Psoas muscle (tissue), 8 donors: ENCODE measurements around the gene R3HDM2. TPM values are rescaled to one million over a fixed set of nuclear protein-coding genes. Genes with fewer than 3 reads are reported as not detected.

ENCODE experiments used
- ATAC-seq, 4 donors: fragments of 200-7000 bp; cut with Tn5 transposase; one replicate each; pipeline ENCODE4 v1.9.1; 2020; ENCODE audit warnings: moderate library complexity in 3 of 4, mild to moderate bottlenecking in 2 of 4
- DNase-seq, 2 donors: peaks; one replicate each; pipeline ENCODE4 v3.0.0-alpha.2; 2020
- H3K27ac ChIP-seq: fragments of 200-600 bp; one replicate; pipeline ENCODE4 v1.8.0; 2022
- H3K27me3 ChIP-seq, 3 donors: fragments of 200-600 bp in 1 of 3; one replicate each; pipeline versions ENCODE4 v1.6.1 to v1.8.0; 2013 to 2022; ENCODE audit warnings: low read length in 2 of 3, mild to moderate bottlenecking in 2 of 3, moderate library complexity in 1 of 3; ENCODE audit not compliant: insufficient read depth in 3 of 3
- H3K36me3 ChIP-seq, 2 donors: fragments of 200-600 bp in 1 of 2; one replicate each; pipeline versions ENCODE4 v1.6.1 to v1.8.0; 2013 to 2022; ENCODE audit warnings: low read depth in 1 of 2, mild to moderate bottlenecking in 1 of 2, moderate library complexity in 1 of 2; ENCODE audit not compliant: insufficient read depth in 1 of 2
- H3K4me1 ChIP-seq: fragments of 200-600 bp; one replicate; pipeline ENCODE4 v1.8.0; 2022
- H3K4me3 ChIP-seq: fragments of 200-600 bp; one replicate; pipeline ENCODE4 v1.8.0; 2022; ENCODE audit warnings: mild to moderate bottlenecking
- H3K9me3 ChIP-seq: fragments of 200-600 bp; one replicate; pipeline ENCODE4 v1.8.0; 2022
- WGBS, 3 donors: extraction: QIAGEN DNeasy Blood & Tissue Kit; methylation state at CpG; one replicate each; pipeline versions ENCODE4 v1.1.6 to v1.1.7; 2013; 5-methylcytosine and 5-hydroxymethylcytosine counted together
- intact Hi-C, 2 donors: fragments of 100-400 bp; cut with DNase I; formaldehyde crosslinking; loops; one replicate each; pipeline versions ENCODE4 v1.11.0 to v1.14.2; 2022
- polyA plus RNA-seq, 3 donors: library from polyadenylated mRNA; stranded (reverse); fragments of 200-250 nt; gene quantifications; one replicate each; pipeline ENCODE4 v1.2.3, GENCODE V29; 2013
- total RNA-seq, 4 donors: library from RNA; stranded (reverse); fragmentation: NEBNext Ultra II Directional in 2 of 4; extraction: Animal tissue kit (Norgen Biotek cat#: 25700) in 2 of 4; gene quantifications; one replicate each; pipeline versions ENCODE4 v1.2.1 to v1.2.4, GENCODE V29; 2021 to 2023
- TF ChIP-seq, protein P1 (sequence below): fragments of 200-600 bp; IDR thresholded peaks from one replicate; pipeline ENCODE4 v1.8.0; 2022; ENCODE audit warnings: antibody characterized with exemption
- donor health status: healthy with polysubstance abuse.
- donor health status: DM: no; HTN: no; CAD: no; lungs with moderate emphysema.
- donor health status: Bipolar disorder and iron deficiency.
- donor health status: healthy.
- donor health status: DM: yes; HTN: yes; CAD: no.
- donor health status: DM: no; HTN: no; CAD: no.
- donor health status: DM: no; HTN: no; CAD: no.
- donor health status: DM: yes; HTN: yes; CAD: no.

Gene R3HDM2
- total and polyA plus RNA-seq, 7 donors = 12.1 to 64.9 (median 41.4) TPM

DNA sequence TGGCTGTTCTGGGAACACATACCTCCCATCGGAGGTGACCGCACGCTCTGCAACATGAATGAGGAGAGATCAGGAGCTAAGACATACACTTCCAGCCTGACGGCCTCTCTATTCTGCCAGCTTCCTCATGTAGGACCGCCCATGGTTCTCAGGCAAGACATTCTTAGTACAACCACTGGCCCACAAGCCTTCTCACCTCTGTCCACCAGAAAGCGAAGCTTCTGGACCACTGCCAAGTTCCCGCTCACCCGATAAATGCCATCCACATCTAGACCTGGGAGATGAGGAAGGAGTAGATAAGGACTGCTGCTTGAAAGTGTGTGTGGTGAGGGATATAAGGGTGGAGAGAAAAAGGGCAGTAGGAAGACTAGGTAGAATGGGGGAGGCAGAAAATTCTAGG, 43.6 kb upstream of the R3HDM2 start:
- WGBS, 3 donors = 83 to 84% (median 84%) methylated on average over 8 of the region's 8 CpGs

DNA sequence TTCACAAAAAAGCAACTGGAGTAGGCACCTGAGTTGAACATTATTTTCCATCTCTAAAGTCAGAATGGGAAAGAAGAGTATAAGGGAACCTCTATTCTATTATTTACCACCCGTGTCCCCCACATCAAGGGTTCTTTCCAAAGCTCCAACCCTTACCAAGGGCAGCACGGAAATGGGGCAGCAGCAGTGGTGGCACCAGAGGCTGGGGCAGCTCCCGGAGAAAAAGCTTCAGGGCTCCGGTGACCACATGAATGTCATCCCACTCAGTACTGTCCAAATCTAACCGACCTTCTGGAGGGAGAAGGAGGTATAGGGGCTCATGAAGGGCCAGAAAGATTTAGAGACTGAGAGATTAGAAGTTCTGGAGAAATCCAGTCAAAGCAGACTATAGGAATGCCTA, 43.0 kb upstream of the R3HDM2 start:
- TF ChIP-seq, protein P1, sequence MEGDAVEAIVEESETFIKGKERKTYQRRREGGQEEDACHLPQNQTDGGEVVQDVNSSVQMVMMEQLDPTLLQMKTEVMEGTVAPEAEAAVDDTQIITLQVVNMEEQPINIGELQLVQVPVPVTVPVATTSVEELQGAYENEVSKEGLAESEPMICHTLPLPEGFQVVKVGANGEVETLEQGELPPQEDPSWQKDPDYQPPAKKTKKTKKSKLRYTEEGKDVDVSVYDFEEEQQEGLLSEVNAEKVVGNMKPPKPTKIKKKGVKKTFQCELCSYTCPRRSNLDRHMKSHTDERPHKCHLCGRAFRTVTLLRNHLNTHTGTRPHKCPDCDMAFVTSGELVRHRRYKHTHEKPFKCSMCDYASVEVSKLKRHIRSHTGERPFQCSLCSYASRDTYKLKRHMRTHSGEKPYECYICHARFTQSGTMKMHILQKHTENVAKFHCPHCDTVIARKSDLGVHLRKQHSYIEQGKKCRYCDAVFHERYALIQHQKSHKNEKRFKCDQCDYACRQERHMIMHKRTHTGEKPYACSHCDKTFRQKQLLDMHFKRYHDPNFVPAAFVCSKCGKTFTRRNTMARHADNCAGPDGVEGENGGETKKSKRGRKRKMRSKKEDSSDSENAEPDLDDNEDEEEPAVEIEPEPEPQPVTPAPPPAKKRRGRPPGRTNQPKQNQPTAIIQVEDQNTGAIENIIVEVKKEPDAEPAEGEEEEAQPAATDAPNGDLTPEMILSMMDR = no peak
- DNase-seq (no peak), ATAC-seq (no peak)
- Histone ChIP-seq H3K9me3 (no peaks in the 10 kb centered on the region), H3K27me3 (peaks cover 0 to 64% (median 17%) of the 10 kb centered on the region in 3 donors), H3K36me3 (no peaks in the 10 kb centered on the region), H3K27ac (no peak overlapping the region), H3K4me1 (peaks cover 13% of the 10 kb centered on the region), H3K4me3 (no peak overlapping the region)
- intact Hi-C loops = no loop called here
- 80 to 91% (median 84%) methylated on average over 5 of the region's 5 CpGs for WGBS, 3 donors

More for the DNA sequence above, 43.6 kb upstream of the R3HDM2 start:
- Histone ChIP-seq H3K4me1 (peaks cover 13% of the 10 kb centered on the region), H3K4me3 (no peak overlapping the region), H3K36me3 (no peaks in the 10 kb centered on the region), H3K27ac (no peak overlapping the region), H3K27me3 (peaks cover 0 to 64% (median 18%) of the 10 kb centered on the region in 3 donors), H3K9me3 (no peaks in the 10 kb centered on the region)
- ATAC-seq = no peak
- TF ChIP-seq, protein P1 = no peak
- DNase-seq = no peak
- intact Hi-C loops = no loop called here

DNA sequence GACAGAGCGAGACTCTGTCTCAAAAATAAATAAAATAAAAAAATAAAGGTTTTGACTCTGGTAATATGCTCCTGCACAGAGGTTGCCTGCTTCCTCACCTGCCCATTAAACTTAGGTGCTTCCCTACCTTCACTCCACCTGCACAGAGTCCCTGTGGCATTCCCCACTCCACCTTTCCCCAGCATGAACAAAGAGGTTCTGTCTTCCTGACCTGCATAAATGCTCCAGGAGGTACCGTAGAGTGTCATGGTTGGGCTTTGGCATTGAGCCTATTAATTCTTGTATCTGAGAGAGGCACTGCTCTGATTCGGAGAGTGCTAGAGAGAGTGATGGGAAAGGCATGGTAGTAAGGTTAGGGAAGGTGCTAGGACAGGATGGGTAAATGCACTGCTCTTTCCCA, 42.5 kb upstream of the R3HDM2 start:
- H3K9me3 ChIP-seq = no peaks in the 10 kb centered on the region
- no peaks in the 10 kb centered on the region for H3K36me3 ChIP-seq
- peaks cover 13% of the 10 kb centered on the region for H3K4me1 ChIP-seq
- no peak overlapping the region for H3K4me3 ChIP-seq
- DNase-seq = no peak
- peaks cover 0 to 64% (median 15%) of the 10 kb centered on the region in 3 donors for H3K27me3 ChIP-seq
- WGBS, 3 donors = 38 to 45% (median 39%) methylated on average over 3 of the region's 3 CpGs
- TF ChIP-seq, protein P1 = no peak
- no peak overlapping the region for H3K27ac ChIP-seq
- no peak for ATAC-seq
- intact Hi-C loops = no loop called here

DNA sequence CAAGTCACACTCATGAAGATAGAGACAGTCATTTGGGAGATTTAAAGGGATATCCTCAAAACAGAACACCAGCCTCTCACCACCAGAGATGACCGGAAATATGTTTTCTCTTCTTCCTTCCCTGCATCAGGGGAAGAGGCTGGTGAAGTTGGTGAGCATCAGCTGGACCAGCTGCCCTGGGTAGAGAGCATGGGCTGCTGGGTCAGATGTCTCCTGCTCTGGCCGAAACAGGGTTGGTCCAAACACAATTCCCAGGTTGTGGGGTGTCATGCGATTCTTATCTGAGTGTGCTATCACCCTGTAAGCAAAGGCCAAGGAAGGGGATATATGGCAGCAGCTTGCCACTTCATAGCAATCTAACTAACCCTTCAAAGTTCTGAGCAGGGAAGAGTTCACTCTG, 41.5 kb upstream of the R3HDM2 start:
- H3K36me3 ChIP-seq = no peaks in the 10 kb centered on the region
- H3K9me3 ChIP-seq = no peaks in the 10 kb centered on the region
- DNase-seq (no peak), ATAC-seq (no peak)
- TF ChIP-seq, protein P1 = no peak
- H3K27me3 ChIP-seq = peaks cover 0 to 58% (median 11%) of the 10 kb centered on the region in 3 donors
- H3K4me3 ChIP-seq = no peak overlapping the region
- 83 to 93% (median 84%) methylated on average over 3 of the region's 3 CpGs for WGBS, 3 donors
- no peak overlapping the region for H3K27ac ChIP-seq
- peaks cover 13% of the 10 kb centered on the region for H3K4me1 ChIP-seq
- intact Hi-C loops = no loop called here

DNA sequence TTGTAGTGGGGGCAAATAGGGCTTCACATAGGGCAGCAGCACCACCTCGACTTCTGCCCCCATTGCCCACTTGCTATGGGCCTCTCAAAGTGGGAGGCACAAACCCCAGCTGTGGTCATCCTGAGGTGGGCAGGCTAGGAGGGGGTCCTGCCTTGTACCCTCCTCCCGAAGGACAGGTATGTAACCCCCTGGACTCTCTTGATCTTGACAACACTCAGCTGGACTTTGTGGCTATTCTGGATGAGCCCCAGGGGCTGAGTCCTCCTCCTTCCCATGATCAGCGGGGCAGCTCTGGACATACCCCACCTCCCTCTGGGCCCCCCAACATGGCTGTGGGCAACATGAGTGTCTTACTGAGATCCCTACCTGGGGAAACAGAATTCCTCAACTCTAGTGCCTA, 40.8 kb upstream of the R3HDM2 start:
- ATAC-seq (no peak), DNase-seq (no peak)
- no peaks in the 10 kb centered on the region for H3K9me3 ChIP-seq
- intact Hi-C loops = no loop called here
- no peak overlapping the region for H3K27ac ChIP-seq
- no peaks in the 10 kb centered on the region for H3K36me3 ChIP-seq
- WGBS, 3 donors = 85 to 95% (median 92%) methylated on average over 3 of the region's 3 CpGs
- peaks cover 13% of the 10 kb centered on the region for H3K4me1 ChIP-seq
- peaks cover 0 to 58% (median 11%) of the 10 kb centered on the region in 3 donors for H3K27me3 ChIP-seq
- no peak overlapping the region for H3K4me3 ChIP-seq
- TF ChIP-seq, protein P1 = no peak
